Tibial nerve (tissue), 4 donors: ENCODE data around the gene GNG2. TPM values are rescaled to one million over a fixed set of nuclear protein-coding genes. Genes with fewer than 3 reads are reported as not detected.

Experiments used
- DNase-seq, 2 donors: peaks; one replicate each; pipeline ENCODE4 v3.0.0-alpha.2; 2019; ENCODE audit warnings: low spot score in 2 of 2
- H3K27ac ChIP-seq, 4 donors: fragments of 200-600 bp; sonication (generic) in 3 of 4; one replicate each; pipeline ENCODE4 v1.5.1; 2017 to 2019; ENCODE audit warnings: mild to moderate bottlenecking in 1 of 4
- H3K27me3 ChIP-seq, 2 donors: fragments of 200-600 bp; sonication (generic) in 1 of 2; one replicate each; pipeline versions ENCODE4 v1.5.1 to v1.6.0; 2017 to 2019
- H3K36me3 ChIP-seq, 3 donors: fragments of 200-600 bp; sonication (generic); one replicate each; pipeline ENCODE4 v1.5.1; 2018 to 2019
- H3K4me1 ChIP-seq, 4 donors: fragments of 200-600 bp; sonication (generic) in 3 of 4; one replicate each; pipeline ENCODE4 v1.5.1; 2017 to 2019
- H3K4me3 ChIP-seq, 4 donors: fragments of 200-600 bp; sonication (generic) in 3 of 4; one replicate each; pipeline ENCODE4 v1.5.1; 2017 to 2019; ENCODE audit warnings: mild to moderate bottlenecking in 1 of 4, moderate library complexity in 1 of 4
- H3K9me3 ChIP-seq, 4 donors: fragments of 200-600 bp; sonication (generic) in 3 of 4; one replicate each; pipeline ENCODE4 v1.5.1; 2017 to 2019
- CTCF ChIP-seq, 5 experiments: fragments of 200-600 bp in 3 of 5; fragments of 450-650 bp in 2 of 5; sonication (generic) in 3 of 5; IDR thresholded peaks; one replicate each; pipeline ENCODE4 v1.5.1; 2016 to 2019; ENCODE audit warnings: antibody characterized with exemption in 5 of 5, mild to moderate bottlenecking in 3 of 5, moderate library complexity in 2 of 5
- EP300 ChIP-seq, 2 donors: sonication (generic); formaldehyde crosslinking; IDR thresholded peaks; one replicate each; pipeline ENCODE4 v1.6.1; 2017; ENCODE audit warnings: antibody characterized with exemption in 2 of 2, mild to moderate bottlenecking in 1 of 2
- POLR2A ChIP-seq, 2 donors: fragments of 450-650 bp; IDR thresholded peaks; one replicate each; pipeline ENCODE4 v1.6.1; 2017; ENCODE audit warnings: antibody characterized with exemption in 2 of 2, mild to moderate bottlenecking in 2 of 2, moderate library complexity in 2 of 2
- WGBS, 2 donors: methylation state at CpG; one replicate each; pipeline ENCODE4 v1.1.5; 2018; 5-methylcytosine and 5-hydroxymethylcytosine counted together
- total RNA-seq, 4 donors: library from RNA; depleted of rRNA; stranded (reverse); fragments of >200 nt; gene quantifications; one replicate each; pipeline ENCODE4 v1.1.0, GENCODE V29; 2016

Gene GNG2
- total RNA-seq, 4 donors from 2014 or later, result 54.3 to 121 (median 73.3) TPM

GRCh38 chr14:51954031-51954430, 93.6 kb downstream of the GNG2 start:
- peak overlapping the region in 2 of 4 donors; percentile 64 to 67 for H3K27ac ChIP-seq
- peaks cover 0 to 72% (median 0%) of the 10 kb centered on the region in 3 donors for H3K36me3 ChIP-seq
- no peak overlapping the region for H3K4me3 ChIP-seq
- no peak for DNase-seq
- 54 to 56% methylated on average over 2 of the region's 2 CpGs for WGBS, 2 donors
- TF ChIP-seq EP300 (IDR thresholded peaks at IDR 0.05), result no peak
- TF ChIP-seq CTCF (IDR thresholded peaks at IDR 0.05), result no peak
- no peak for TF ChIP-seq POLR2A (IDR thresholded peaks at IDR 0.05)
- peaks cover 0 to 30% (median 0%) of the 10 kb centered on the region in 4 donors for H3K4me1 ChIP-seq
- H3K9me3 ChIP-seq, result peaks cover 0 to 16% (median 2%) of the 10 kb centered on the region in 4 donors
- no peaks in the 10 kb centered on the region for H3K27me3 ChIP-seq

- TF ChIP-seq POLR2A (IDR thresholded peaks at IDR 0.05) (no peak), CTCF (IDR thresholded peaks at IDR 0.05) (no peak), EP300 (IDR thresholded peaks at IDR 0.05) (no peak)
- no peak for DNase-seq
- H3K27me3 ChIP-seq, result no peaks in the 10 kb centered on the region
- H3K9me3 ChIP-seq, result peaks cover 0 to 20% (median 2%) of the 10 kb centered on the region in 4 donors
- H3K4me1 ChIP-seq, result peaks cover 0 to 30% (median 0%) of the 10 kb centered on the region in 4 donors
- peak overlapping the region in 2 of 4 donors; percentile 64 to 67 for H3K27ac ChIP-seq
- 86 to 89% methylated on average over 3 of the region's 3 CpGs for WGBS, 2 donors
- peaks cover 0 to 78% (median 0%) of the 10 kb centered on the region in 3 donors for H3K36me3 ChIP-seq
- no peak overlapping the region for H3K4me3 ChIP-seq
These were observed 94.2 kb downstream of the GNG2 start for GRCh38 chr14:51954657-51955056.

- no peaks in the 10 kb centered on the region for H3K27me3 ChIP-seq
- H3K4me1 ChIP-seq, result peaks cover 0 to 32% (median 7%) of the 10 kb centered on the region in 4 donors
- peaks cover 0 to 20% (median 2%) of the 10 kb centered on the region in 4 donors for H3K9me3 ChIP-seq
- WGBS, 2 donors, result 31 to 34% methylated on average over 2 of the region's 2 CpGs
- H3K36me3 ChIP-seq, result peaks cover 0 to 53% (median 0%) of the 10 kb centered on the region in 3 donors
- TF ChIP-seq POLR2A (IDR thresholded peaks at IDR 0.05) (no peak), EP300 (IDR thresholded peaks at IDR 0.05) (no peak), CTCF (IDR thresholded peaks at IDR 0.05) (no peak)
- no peak overlapping the region for H3K4me3 ChIP-seq
- no peak for DNase-seq
- no peak overlapping the region for H3K27ac ChIP-seq
These were observed 97.5 kb downstream of the GNG2 start for GRCh38 chr14:51957950-51958349.

- H3K4me1 ChIP-seq, result peaks cover 0 to 40% (median 10%) of the 10 kb centered on the region in 4 donors
- TF ChIP-seq EP300 (IDR thresholded peaks at IDR 0.05), result no peak
- no peak for TF ChIP-seq POLR2A (IDR thresholded peaks at IDR 0.05)
- TF ChIP-seq CTCF (IDR thresholded peaks at IDR 0.05), result no peak
- H3K27me3 ChIP-seq, result no peaks in the 10 kb centered on the region
- WGBS, 2 donors, result 93 to 94% methylated on average over 1 of the region's 1 CpG
- peaks cover 0 to 20% (median 2%) of the 10 kb centered on the region in 4 donors for H3K9me3 ChIP-seq
- no peak overlapping the region for H3K4me3 ChIP-seq
- H3K27ac ChIP-seq, result no peak overlapping the region
- no peak for DNase-seq
- peaks cover 0 to 41% (median 0%) of the 10 kb centered on the region in 3 donors for H3K36me3 ChIP-seq
These were observed 99.5 kb downstream of the GNG2 start for GRCh38 chr14:51959928-51960327.

- no peak for DNase-seq
- Histone ChIP-seq H3K27ac (peak overlapping the region in 2 of 4 donors; percentile 83 to 90), H3K4me1 (peaks cover 0 to 40% (median 10%) of the 10 kb centered on the region in 4 donors), H3K27me3 (no peaks in the 10 kb centered on the region), H3K4me3 (no peak overlapping the region), H3K36me3 (peaks cover 0 to 35% (median 0%) of the 10 kb centered on the region in 3 donors), H3K9me3 (peaks cover 0 to 20% (median 2%) of the 10 kb centered on the region in 4 donors)
- TF ChIP-seq CTCF (IDR thresholded peaks at IDR 0.05) (no peak), EP300 (IDR thresholded peaks at IDR 0.05) (no peak), POLR2A (IDR thresholded peaks at IDR 0.05) (no peak)
These were observed 100.5 kb downstream of the GNG2 start for GRCh38 chr14:51960866-51961265.
